Kidney (tissue), 14 donors: ENCODE data around the gene TGFBR3L. TPM values are rescaled to one million over a fixed set of nuclear protein-coding genes. Genes with fewer than 3 reads are reported as not detected.
"Not testable (repeated sequence)": the region's sequence is repeated elsewhere in the genome, so short reads cannot be mapped to it uniquely, and the experiment has no call there.

ENCODE experiments used
- DNase-seq, 5 donors: peaks; one replicate each; pipeline ENCODE4 v3.0.0-alpha.2; 2013 to 2020
- FAIRE-seq: peaks from 2 replicates; lab custom pipeline; 2012; peaks lifted over from hg19 to GRCh38; lab: Jason Lieb, UNC
- H3K27ac ChIP-seq, 2 donors: one replicate each; pipeline ENCODE4 v1.7.0; 2013; ENCODE audit warnings: low read depth in 2 of 2, low read length in 2 of 2, inconsistent platforms in 1 of 2
- H3K27me3 ChIP-seq: one replicate; pipeline ENCODE4 v1.7.1; 2013; ENCODE audit warnings: low read length, inconsistent platforms; ENCODE audit not compliant: control insufficient read depth, insufficient read depth
- H3K36me3 ChIP-seq, 3 donors: one replicate each; pipeline versions ENCODE4 v1.7.0 to v1.7.1; 2013; ENCODE audit warnings: low read length in 3 of 3, control low read depth in 1 of 3, inconsistent platforms in 1 of 3; ENCODE audit not compliant: insufficient read depth in 3 of 3, control insufficient read depth in 2 of 3
- H3K4me1 ChIP-seq, 3 donors: one replicate each; pipeline versions ENCODE4 v1.7.0 to v1.7.1; 2013; ENCODE audit warnings: low read length in 3 of 3, inconsistent platforms in 1 of 3, low read depth in 1 of 3; ENCODE audit not compliant: control insufficient read depth in 2 of 3, insufficient read depth in 2 of 3
- H3K4me3 ChIP-seq, 3 donors: one replicate each; pipeline versions ENCODE4 v1.7.0 to v1.8.1; 2013; ENCODE audit warnings: low read length in 3 of 3, control low read depth in 1 of 3, inconsistent platforms in 1 of 3
- H3K9ac ChIP-seq, 3 donors: one replicate each; pipeline versions ENCODE4 v1.7.0 to v1.7.1; 2013; ENCODE audit warnings: low read length in 3 of 3, control low read depth in 1 of 3, inconsistent platforms in 1 of 3
- H3K9me3 ChIP-seq, 3 donors: one replicate each; pipeline versions ENCODE4 v1.7.0 to v1.7.1; 2013; ENCODE audit warnings: low read length in 3 of 3, control low read depth in 1 of 3, inconsistent platforms in 1 of 3; ENCODE audit not compliant: control insufficient read depth in 2 of 3, insufficient read depth in 1 of 3
- CTCF ChIP-seq: IDR thresholded peaks from 3 replicates; pipeline ENCODE4 v1.5.1; 2012; ENCODE audit warnings: mild to moderate bottlenecking, moderate library complexity, borderline replicate concordance; ENCODE audit not compliant: insufficient read depth; ENCODE audit errors: extremely low read depth
- intact Hi-C: fragments of 100-400 bp; cut with DNase I; formaldehyde crosslinking; loops from one replicate; pipeline ENCODE4 v1.11.1; 2022
- polyA plus RNA-seq: library from polyadenylated mRNA; stranded (reverse); fragments of 350-450 nt; fragmentation: Illumina TruSeq; extraction: RNeasy Lipid Tissue Mini Kit (QIAGEN cat#74804); gene quantifications from one replicate; pipeline ENCODE4 v1.2.3, GENCODE V29; 2014; ENCODE audit warnings: low read depth, low replicate concordance; ENCODE audit not compliant: insufficient read depth
- total RNA-seq: library from RNA; stranded (reverse); fragmentation: NEBNext Ultra II Directional; extraction: Animal tissue kit (Norgen Biotek cat#: 25700); gene quantifications from one replicate; pipeline ENCODE4 v1.2.1, GENCODE V29; 2021
- donor health status: control.
- donor health status: control.
- donor health status: control.
- donor health status: control.
- donor health status: control.
- donor health status: DM: yes; HTN: yes; CAD: no.
- donor health status: Normal renal cell carcinoma (clear cell type).

Gene TGFBR3L
- total and polyA plus RNA-seq, 2 donors from 2014 or later, result 0.44 to 1.5 TPM

- Histone ChIP-seq H3K36me3 (no peaks in the 10 kb centered on the region), H3K27me3 (no peaks in the 10 kb centered on the region), H3K9ac (no peak overlapping the region), H3K9me3 (no peaks in the 10 kb centered on the region), H3K4me1 (peaks cover 0 to 3% (median 1%) of the 10 kb centered on the region in 3 donors), H3K27ac (no peak overlapping the region), H3K4me3 (no peak overlapping the region)
- no peak for DNase-seq
- intact Hi-C loops, result no loop called here
- TF ChIP-seq CTCF, result no peak
- FAIRE-seq, result no peak
These were observed 41.1 kb downstream of the TGFBR3L start for GRCh38 chr19:7955696-7956095.

GRCh38 chr19:7959211-7959610 is 44.6 kb downstream of the TGFBR3L start:
- no peaks in the 10 kb centered on the region for H3K27me3 ChIP-seq
- no peak overlapping the region for H3K4me3 ChIP-seq
- peaks cover 0 to 22% (median 10%) of the 10 kb centered on the region in 3 donors for H3K4me1 ChIP-seq
- no peak overlapping the region for H3K9ac ChIP-seq
- no peak overlapping the region for H3K27ac ChIP-seq
- peaks cover 0 to 5% (median 0%) of the 10 kb centered on the region in 3 donors for H3K36me3 ChIP-seq
- H3K9me3 ChIP-seq, result no peaks in the 10 kb centered on the region
- no peak for TF ChIP-seq CTCF
- no peak for DNase-seq
- no peak for FAIRE-seq
- intact Hi-C loops, result no loop called here

GRCh38 chr19:7961082-7961481 is 46.5 kb downstream of the TGFBR3L start:
- H3K4me3 ChIP-seq, FAIRE-seq, H3K27me3 ChIP-seq, H3K9me3 ChIP-seq, DNase-seq, intact Hi-C loops: not testable (repeated sequence)
- Histone ChIP-seq H3K36me3 (peaks cover 0 to 12% (median 3%) of the 10 kb centered on the region in 3 donors), H3K27ac (peak overlapping the region; percentile 41 to 80), H3K9ac (peak overlapping the region in 1 of 3 donors; percentile 53), H3K4me1 (peaks cover 0 to 22% (median 10%) of the 10 kb centered on the region in 3 donors)

- Histone ChIP-seq H3K36me3 (peaks cover 0 to 21% (median 11%) of the 10 kb centered on the region in 3 donors), H3K9me3 (no peaks in the 10 kb centered on the region), H3K27ac (peak overlapping the region; percentile 81 to 84), H3K9ac (no peak overlapping the region), H3K27me3 (no peaks in the 10 kb centered on the region), H3K4me3 (no peak overlapping the region), H3K4me1 (peaks cover 0 to 22% (median 10%) of the 10 kb centered on the region in 3 donors)
- FAIRE-seq (peak; percentile 93), DNase-seq (peak in 2 of 5 donors; percentile 46 to 56)
- TF ChIP-seq CTCF, result no peak
- intact Hi-C loops, result no loop called here
These were observed 47.4 kb downstream of the TGFBR3L start for GRCh38 chr19:7961920-7962626.
